NCI-H345 (cell line): Measurements from ENCODE around the gene SYT2.
A peak's percentile ranks its signal among the peaks of the same experiment; 100 is the strongest.
"Not testable (repeated sequence)": the region's sequence is repeated elsewhere in the genome, so short reads cannot be mapped to it uniquely, and the experiment has no call there.

Source experiments
- DNase-seq: peaks from one replicate; lab custom pipeline; 2025; lab: John Stamatoyannopoulos, UW

The SYT2 gene

GRCh38 chr1:202590975-202591411 is 119.3 kb downstream of the SYT2 start:
- DNase-seq: no peak

GRCh38 chr1:202590126-202590525 is 120.1 kb downstream of the SYT2 start:
- no peak for DNase-seq

GRCh38 chr1:202589190-202589930 is 120.9 kb downstream of the SYT2 start:
- DNase-seq: no peak

- no peak for DNase-seq
Measured at GRCh38 chr1:202588503-202589189, 121.6 kb downstream of the SYT2 start.

- no peak for DNase-seq
Measured at GRCh38 chr1:202587859-202588485, 122.3 kb downstream of the SYT2 start.

- DNase-seq: no peak
Measured at GRCh38 chr1:202586871-202587270, 123.4 kb downstream of the SYT2 start.

GRCh38 chr1:202586018-202586821 is 124.0 kb downstream of the SYT2 start:
- peak; percentile 41 for DNase-seq

- DNase-seq: no peak
Measured at GRCh38 chr1:202585590-202585933, 124.7 kb downstream of the SYT2 start.

- DNase-seq: no peak
Measured at GRCh38 chr1:202584707-202585589, 125.3 kb downstream of the SYT2 start.

GRCh38 chr1:202582350-202582749 is 127.9 kb downstream of the SYT2 start:
- DNase-seq: not testable (repeated sequence)

- no peak for DNase-seq
Measured at GRCh38 chr1:202580619-202581018, 129.6 kb downstream of the SYT2 start.

GRCh38 chr1:202579806-202580205 is 130.4 kb downstream of the SYT2 start:
- DNase-seq: no peak

- no peak for DNase-seq
Measured at GRCh38 chr1:202578565-202578964, 131.7 kb downstream of the SYT2 start.

GRCh38 chr1:202578001-202578504 is 132.2 kb downstream of the SYT2 start:
- DNase-seq: no peak

- no peak for DNase-seq
Measured at GRCh38 chr1:202577381-202577780, 132.9 kb downstream of the SYT2 start.

GRCh38 chr1:202576816-202577215 is 133.4 kb downstream of the SYT2 start:
- no peak for DNase-seq

GRCh38 chr1:202575918-202576653 is 134.2 kb downstream of the SYT2 start:
- no peak for DNase-seq

GRCh38 chr1:202572867-202573266 is 137.4 kb downstream of the SYT2 start:
- DNase-seq: no peak

GRCh38 chr1:202571719-202572339 is 138.4 kb downstream of the SYT2 start:
- peak; percentile 1 for DNase-seq
